ENCODE measurements around the gene ASB16. TPM values are rescaled to one million over a fixed set of nuclear protein-coding genes. Genes with fewer than 3 reads are reported as not detected.
A peak's percentile ranks its signal among the peaks of the same experiment; 100 is the strongest.

The ASB16 gene
- total RNA-seq, 2 donors from 2014 or later: 0.53 TPM; not detected in 1

DNA sequence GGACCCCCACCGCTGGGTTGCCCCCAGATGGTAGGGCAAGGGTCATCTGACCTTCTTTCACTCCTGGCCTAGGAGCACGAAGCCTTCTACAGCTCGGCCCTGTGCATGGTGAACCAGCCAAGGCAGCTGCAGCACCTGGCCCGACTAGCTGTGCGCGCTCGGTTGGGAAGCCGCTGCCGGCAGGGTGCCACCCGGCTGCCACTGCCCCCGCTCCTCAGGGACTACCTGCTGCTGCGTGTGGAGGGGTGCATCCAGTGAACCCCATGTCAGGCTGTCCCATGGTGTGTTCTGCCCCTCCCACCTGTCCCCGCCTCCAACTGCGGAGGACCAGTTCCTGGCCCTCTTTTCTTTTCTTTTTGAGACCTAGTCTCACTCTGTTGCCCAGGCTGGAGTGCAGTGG is 7.6 kb downstream of the ASB16 start:
- Mint-ChIP-seq H3K27ac (no peak overlapping the region), H3K9me3 (peaks cover 13% of the 10 kb centered on the region), H3K4me3 (no peak overlapping the region), H3K4me1 (no peaks in the 10 kb centered on the region), H3K36me3 (ENCODE audit: low read depth) (peaks cover 49% of the 10 kb centered on the region), H3K27me3 (ENCODE audit: insufficient read depth) (no peaks in the 10 kb centered on the region)
- TF ChIP-seq, protein P1, sequence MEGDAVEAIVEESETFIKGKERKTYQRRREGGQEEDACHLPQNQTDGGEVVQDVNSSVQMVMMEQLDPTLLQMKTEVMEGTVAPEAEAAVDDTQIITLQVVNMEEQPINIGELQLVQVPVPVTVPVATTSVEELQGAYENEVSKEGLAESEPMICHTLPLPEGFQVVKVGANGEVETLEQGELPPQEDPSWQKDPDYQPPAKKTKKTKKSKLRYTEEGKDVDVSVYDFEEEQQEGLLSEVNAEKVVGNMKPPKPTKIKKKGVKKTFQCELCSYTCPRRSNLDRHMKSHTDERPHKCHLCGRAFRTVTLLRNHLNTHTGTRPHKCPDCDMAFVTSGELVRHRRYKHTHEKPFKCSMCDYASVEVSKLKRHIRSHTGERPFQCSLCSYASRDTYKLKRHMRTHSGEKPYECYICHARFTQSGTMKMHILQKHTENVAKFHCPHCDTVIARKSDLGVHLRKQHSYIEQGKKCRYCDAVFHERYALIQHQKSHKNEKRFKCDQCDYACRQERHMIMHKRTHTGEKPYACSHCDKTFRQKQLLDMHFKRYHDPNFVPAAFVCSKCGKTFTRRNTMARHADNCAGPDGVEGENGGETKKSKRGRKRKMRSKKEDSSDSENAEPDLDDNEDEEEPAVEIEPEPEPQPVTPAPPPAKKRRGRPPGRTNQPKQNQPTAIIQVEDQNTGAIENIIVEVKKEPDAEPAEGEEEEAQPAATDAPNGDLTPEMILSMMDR (conservative IDR thresholded peaks at IDR 0.05): no peak
- Histone ChIP-seq H3K9me3 (ENCODE audit: control insufficient read depth, low read length) (peaks cover 9% of the 10 kb centered on the region), H3K9ac (ENCODE audit: extremely low read depth, low read length, poor library complexity, severe bottlenecking) (no peak overlapping the region), H3K4me3 (ENCODE audit: low read length) (no peak overlapping the region), H3K27me3 (ENCODE audit: control insufficient read depth, insufficient read depth, low read length, poor library complexity, severe bottlenecking) (no peaks in the 10 kb centered on the region), H3K36me3 (ENCODE audit: control insufficient read depth, insufficient read depth, low read length) (peaks cover 44% of the 10 kb centered on the region), H3K27ac (ENCODE audit: low read depth, low read length) (no peak overlapping the region), H3K4me1 (ENCODE audit: control insufficient read depth, insufficient read depth, low read length) (no peaks in the 10 kb centered on the region)
- no peak for DNase-seq
- 94 to 98% methylated on average over 14 of the region's 14 CpGs for WGBS, 2 experiments (ENCODE audit: insufficient coverage in 1 of 2, insufficient read length in 1 of 2)

DNA sequence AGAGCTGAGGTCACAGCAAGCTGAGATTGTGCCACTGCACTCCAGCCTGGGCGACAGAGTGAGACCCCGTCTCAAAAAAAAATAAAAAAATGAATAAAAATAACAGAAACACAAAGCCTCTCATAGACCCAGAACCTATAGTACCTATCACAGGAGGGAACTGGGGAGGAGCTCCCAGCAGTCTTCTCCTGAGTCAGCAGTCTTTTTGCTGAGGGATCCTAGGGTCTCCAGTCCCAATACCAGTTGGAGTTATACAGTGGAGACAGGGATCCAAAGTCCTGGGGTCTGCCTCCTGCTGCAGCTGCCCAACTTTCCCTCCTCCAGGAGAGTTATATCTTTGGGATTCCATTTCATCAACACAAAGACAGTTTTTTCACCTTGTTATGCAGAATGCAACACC is 12.5 kb downstream of the ASB16 start:
- Histone ChIP-seq H3K36me3 (ENCODE audit: control insufficient read depth, insufficient read depth, low read length) (peaks cover 33% of the 10 kb centered on the region), H3K27me3 (ENCODE audit: control insufficient read depth, insufficient read depth, low read length, poor library complexity, severe bottlenecking) (no peaks in the 10 kb centered on the region), H3K4me1 (ENCODE audit: control insufficient read depth, insufficient read depth, low read length) (no peaks in the 10 kb centered on the region), H3K9me3 (ENCODE audit: control insufficient read depth, low read length) (peaks cover 9% of the 10 kb centered on the region), H3K27ac (ENCODE audit: low read depth, low read length) (no peak overlapping the region), H3K9ac (ENCODE audit: extremely low read depth, low read length, poor library complexity, severe bottlenecking) (no peak overlapping the region), H3K4me3 (ENCODE audit: low read length) (no peak overlapping the region)
- no peak for DNase-seq
- Mint-ChIP-seq H3K27ac (peak overlapping the region; percentile 68), H3K4me1 (peaks cover 4% of the 10 kb centered on the region), H3K36me3 (ENCODE audit: low read depth) (peaks cover 37% of the 10 kb centered on the region), H3K4me3 (no peak overlapping the region), H3K27me3 (ENCODE audit: insufficient read depth) (no peaks in the 10 kb centered on the region), H3K9me3 (peaks cover 13% of the 10 kb centered on the region)
- 100% methylated on average over 2 of the region's 2 CpGs for WGBS, 2 experiments (ENCODE audit: insufficient coverage in 1 of 2, insufficient read length in 1 of 2)
- TF ChIP-seq, protein P1 (conservative IDR thresholded peaks at IDR 0.05): no peak

DNA sequence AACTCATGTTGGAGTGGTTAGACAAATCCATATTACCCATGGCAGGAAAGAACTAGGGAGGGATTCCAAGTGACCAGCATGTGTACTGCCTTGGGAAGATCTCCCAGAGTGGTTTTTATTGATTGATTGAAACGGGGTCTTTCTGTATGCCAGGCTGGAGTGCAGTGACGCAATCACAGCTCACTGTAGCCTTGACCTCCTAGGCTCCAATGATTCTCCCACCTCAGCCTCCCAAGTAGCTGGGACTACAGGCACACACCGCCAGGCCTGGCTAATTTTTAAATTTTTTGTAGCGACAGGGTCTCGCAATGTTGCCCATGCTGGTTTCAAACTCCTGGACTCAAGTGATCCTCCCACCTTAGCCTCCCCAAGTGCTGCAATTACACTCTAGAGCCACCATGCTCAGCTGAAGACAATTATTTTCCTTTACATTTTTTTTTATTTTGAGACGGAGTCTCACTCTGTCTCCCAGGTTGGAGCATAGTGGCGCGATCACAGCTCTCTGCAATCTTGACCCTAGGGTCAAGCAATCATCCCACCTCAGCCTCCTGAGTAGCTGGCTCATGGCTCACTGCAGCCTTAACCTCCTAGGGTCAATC is 13.8 kb downstream of the ASB16 start:
- Mint-ChIP-seq H3K9me3 (peaks cover 11% of the 10 kb centered on the region), H3K4me3 (no peak overlapping the region), H3K36me3 (ENCODE audit: low read depth) (peaks cover 33% of the 10 kb centered on the region), H3K27ac (peak overlapping the region; percentile 21), H3K4me1 (peaks cover 5% of the 10 kb centered on the region), H3K27me3 (ENCODE audit: insufficient read depth) (no peaks in the 10 kb centered on the region)
- WGBS, 2 experiments (ENCODE audit: insufficient coverage in 1 of 2, insufficient read length in 1 of 2): 89 to 96% methylated on average over 8 of the region's 8 CpGs
- Histone ChIP-seq H3K4me1 (ENCODE audit: control insufficient read depth, insufficient read depth, low read length) (no peaks in the 10 kb centered on the region), H3K36me3 (ENCODE audit: control insufficient read depth, insufficient read depth, low read length) (peaks cover 36% of the 10 kb centered on the region), H3K27me3 (ENCODE audit: control insufficient read depth, insufficient read depth, low read length, poor library complexity, severe bottlenecking) (no peaks in the 10 kb centered on the region), H3K9me3 (ENCODE audit: control insufficient read depth, low read length) (peaks cover 9% of the 10 kb centered on the region), H3K4me3 (ENCODE audit: low read length) (peak overlapping the region; percentile 88), H3K27ac (ENCODE audit: low read depth, low read length) (no peak overlapping the region), H3K9ac (ENCODE audit: extremely low read depth, low read length, poor library complexity, severe bottlenecking) (no peak overlapping the region)
- TF ChIP-seq, protein P1 (conservative IDR thresholded peaks at IDR 0.05): no peak
- no peak for DNase-seq

Measured in endodermal cell (in vitro differentiated cells).